CD14-positive monocyte (primary cell): Measurements from ENCODE around the gene ARRDC1. TPM values are rescaled to one million over a fixed set of nuclear protein-coding genes. Genes with fewer than 3 reads are reported as not detected.
A peak's percentile ranks its signal among the peaks of the same experiment; 100 is the strongest.

Source experiments
- DNase-seq, 3 donors: peaks; one replicate each; pipeline ENCODE4 v3.0.0-alpha.2; 2011 to 2022
- H2AFZ ChIP-seq: 2 replicates; pipeline ENCODE4 v1.6.0; 2012; ENCODE audit warnings: mild to moderate bottlenecking, low read depth, low read length, inconsistent platforms; ENCODE audit not compliant: insufficient read depth, poor library complexity, severe bottlenecking
- H3K27ac ChIP-seq, 2 donors: 1 replicate in 1 of 2; 2 replicates in 1 of 2; pipeline ENCODE4 v1.5.1; 2012 to 2013; ENCODE audit warnings: low read length in 2 of 2, control low read depth in 1 of 2, inconsistent platforms in 1 of 2, low read depth in 1 of 2, mild to moderate bottlenecking in 1 of 2
- H3K27me3 ChIP-seq, 2 donors: one replicate each; pipeline versions ENCODE4 v1.6.0 to v1.6.1; 2011 to 2013; ENCODE audit warnings: low read length in 2 of 2; ENCODE audit not compliant: control insufficient read depth in 2 of 2, insufficient read depth in 2 of 2
- H3K36me3 ChIP-seq, 2 donors: replicated peaks in 1 of 2; 1 replicate in 1 of 2; 2 replicates in 1 of 2; pipeline versions ENCODE4 v1.5.1 to v1.6.1; 2012 to 2013; ENCODE audit warnings: low read length in 2 of 2, control low read depth in 1 of 2, inconsistent platforms in 1 of 2, mild to moderate bottlenecking in 1 of 2; ENCODE audit not compliant: insufficient read depth in 2 of 2, control insufficient read depth in 1 of 2
- H3K4me1 ChIP-seq, 2 donors: 1 replicate in 1 of 2; 2 replicates in 1 of 2; pipeline versions ENCODE4 v1.5.1 to v1.6.1; 2012 to 2013; ENCODE audit warnings: low read length in 2 of 2, control low read depth in 1 of 2, inconsistent platforms in 1 of 2, mild to moderate bottlenecking in 1 of 2, moderate library complexity in 1 of 2; ENCODE audit not compliant: insufficient read depth in 2 of 2, control insufficient read depth in 1 of 2
- H3K4me2 ChIP-seq: replicated peaks from 2 replicates; pipeline ENCODE3; 2012; ENCODE audit warnings: low read length, moderate library complexity, mild to moderate bottlenecking; ENCODE audit not compliant: poor library complexity, severe bottlenecking; ENCODE audit errors: extremely low read depth
- H3K4me3 ChIP-seq, 3 experiments: fragments of 200-600 bp in 1 of 3; sonication (generic) in 1 of 3; replicated peaks in 1 of 3; 1 replicate in 2 of 3; 2 replicates in 1 of 3; pipeline ENCODE4 v1.5.1; 2011 to 2013; ENCODE audit warnings: low read length in 3 of 3, mild to moderate bottlenecking in 3 of 3, control low read depth in 2 of 3, low read depth in 2 of 3, inconsistent platforms in 1 of 3, moderate library complexity in 1 of 3
- H3K79me2 ChIP-seq: 2 replicates; pipeline ENCODE4 v1.6.0; 2012; ENCODE audit warnings: mild to moderate bottlenecking, control low read depth, inconsistent platforms, low read length, moderate library complexity; ENCODE audit not compliant: insufficient read depth
- H3K9ac ChIP-seq: 2 replicates; pipeline ENCODE4 v1.6.0; 2017; ENCODE audit warnings: low read length, mild to moderate bottlenecking; ENCODE audit not compliant: insufficient read depth, poor library complexity, severe bottlenecking
- H3K9me3 ChIP-seq, 2 donors: replicated peaks in 1 of 2; 1 replicate in 1 of 2; 2 replicates in 1 of 2; pipeline versions ENCODE4 v1.5.1 to v1.6.1; 2012 to 2013; ENCODE audit warnings: low read length in 2 of 2, control low read depth in 1 of 2; ENCODE audit not compliant: control insufficient read depth in 1 of 2, insufficient read depth in 1 of 2
- H4K20me1 ChIP-seq: 2 replicates; pipeline ENCODE4 v1.6.0; 2012; ENCODE audit warnings: mild to moderate bottlenecking, low read length, control low read depth, moderate library complexity; ENCODE audit not compliant: insufficient read depth
- H3K27ac Mint-ChIP-seq, 7 donors: one replicate each; pipeline ENCODE4 v1.8.0; 2020; ENCODE audit warnings: mild to moderate bottlenecking in 7 of 7, mixed read lengths in 7 of 7, moderate library complexity in 6 of 7, inconsistent platforms in 2 of 7
- H3K27me3 Mint-ChIP-seq, 3 donors: one replicate each; pipeline ENCODE4 v1.8.0; 2021 to 2022; ENCODE audit warnings: low read depth in 3 of 3, mild to moderate bottlenecking in 3 of 3, mixed read lengths in 3 of 3, moderate library complexity in 3 of 3, inconsistent platforms in 1 of 3
- H3K36me3 Mint-ChIP-seq, 2 donors: one replicate each; pipeline ENCODE4 v1.8.0; 2020; ENCODE audit warnings: mixed read lengths in 2 of 2, inconsistent platforms in 1 of 2, mild to moderate bottlenecking in 1 of 2
- H3K4me1 Mint-ChIP-seq: one replicate; pipeline ENCODE4 v1.8.0; 2020; ENCODE audit warnings: mild to moderate bottlenecking, mixed read lengths
- H3K4me3 Mint-ChIP-seq, 2 donors: one replicate each; pipeline ENCODE4 v1.8.0; 2020; ENCODE audit warnings: mild to moderate bottlenecking in 2 of 2, mixed read lengths in 2 of 2, moderate library complexity in 1 of 2
- H3K9me3 Mint-ChIP-seq, 7 donors: one replicate each; pipeline ENCODE4 v1.8.0; 2020 to 2022; ENCODE audit warnings: mixed read lengths in 7 of 7, mild to moderate bottlenecking in 6 of 7, moderate library complexity in 6 of 7, inconsistent platforms in 2 of 7
- WGBS: methylation state at CpG from one replicate; pipeline ENCODE4 v1.1.5; 2013; ENCODE audit warnings: missing lambda C conversion rate; ENCODE audit not compliant: insufficient coverage; 5-methylcytosine and 5-hydroxymethylcytosine counted together
- intact Hi-C, 2 donors: fragments of 100-400 bp; cut with micrococcal nuclease; formaldehyde crosslinking; loops; one replicate each; pipeline versions ENCODE4 v1.15.0 to v1.15.1; 2023
- polyA plus RNA-seq, 3 donors: library from polyadenylated mRNA; depleted of rRNA in 1 of 3; unstranded in 2 of 3; stranded (reverse) in 1 of 3; fragments of 300-500 nt in 2 of 3; fragments of >200 nt in 1 of 3; fragmentation: Illumina TruSeq in 2 of 3; gene quantifications; 1 replicate in 2 of 3; 2 replicates in 1 of 3; pipeline ENCODE4 v1.2.3, GENCODE V29; 2012 to 2021
- TF ChIP-seq, protein P1 (sequence below): fragments of 200-600 bp; IDR thresholded peaks from one replicate; pipeline ENCODE4 v1.8.0; 2022; ENCODE audit warnings: antibody characterized with exemption, mild to moderate bottlenecking

ARRDC1 gene
- polyA plus RNA-seq, 3 donors: 83.2 to 454 (median 87.6) TPM

DNA sequence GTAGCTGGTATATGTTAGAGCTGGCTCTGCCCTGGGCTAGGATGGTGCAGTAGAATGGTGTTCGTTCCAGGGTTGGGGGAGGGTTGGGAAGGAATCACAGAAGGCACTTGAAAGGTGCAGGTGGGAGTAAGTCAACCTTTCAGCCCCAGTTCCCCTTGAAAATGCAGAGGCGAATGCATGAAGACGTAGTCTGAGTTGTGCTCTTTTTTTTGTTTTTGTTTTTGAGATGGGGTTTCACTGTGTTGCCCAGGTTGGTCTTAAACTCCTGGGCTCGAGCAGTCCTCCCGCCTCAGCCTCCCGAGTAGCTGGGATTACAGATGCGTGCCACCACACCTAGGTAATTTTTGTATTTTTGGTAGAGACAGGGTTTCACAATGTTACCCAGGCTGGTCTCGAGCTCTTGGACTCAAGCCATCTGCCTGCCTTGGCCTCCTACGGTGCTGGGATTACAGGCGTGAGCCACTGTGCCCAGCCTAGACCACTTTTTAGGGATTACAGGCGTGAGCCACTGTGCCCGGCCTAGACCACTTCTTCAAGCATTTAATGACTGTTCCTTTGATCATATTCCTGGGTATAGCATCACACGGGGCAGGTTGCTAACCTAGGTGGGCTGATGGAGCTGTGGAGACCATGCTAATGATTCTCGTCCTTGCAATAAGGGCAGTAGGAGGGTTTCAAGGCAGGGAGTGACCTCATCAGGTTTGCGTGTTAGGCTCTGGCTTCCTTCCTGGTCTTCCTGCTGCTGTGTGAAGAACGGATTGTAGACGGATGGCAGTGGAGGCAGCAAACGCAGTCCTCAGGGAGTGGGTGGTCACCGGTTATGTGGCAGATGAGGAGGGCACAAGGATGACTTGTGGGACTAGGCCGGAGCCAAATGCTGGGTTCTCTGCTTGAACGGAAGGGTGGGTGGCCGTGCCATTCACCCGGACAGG lies 27.0 kb downstream of the ARRDC1 start:
- H3K4me2 ChIP-seq: no peak overlapping the region
- TF ChIP-seq, protein P1, sequence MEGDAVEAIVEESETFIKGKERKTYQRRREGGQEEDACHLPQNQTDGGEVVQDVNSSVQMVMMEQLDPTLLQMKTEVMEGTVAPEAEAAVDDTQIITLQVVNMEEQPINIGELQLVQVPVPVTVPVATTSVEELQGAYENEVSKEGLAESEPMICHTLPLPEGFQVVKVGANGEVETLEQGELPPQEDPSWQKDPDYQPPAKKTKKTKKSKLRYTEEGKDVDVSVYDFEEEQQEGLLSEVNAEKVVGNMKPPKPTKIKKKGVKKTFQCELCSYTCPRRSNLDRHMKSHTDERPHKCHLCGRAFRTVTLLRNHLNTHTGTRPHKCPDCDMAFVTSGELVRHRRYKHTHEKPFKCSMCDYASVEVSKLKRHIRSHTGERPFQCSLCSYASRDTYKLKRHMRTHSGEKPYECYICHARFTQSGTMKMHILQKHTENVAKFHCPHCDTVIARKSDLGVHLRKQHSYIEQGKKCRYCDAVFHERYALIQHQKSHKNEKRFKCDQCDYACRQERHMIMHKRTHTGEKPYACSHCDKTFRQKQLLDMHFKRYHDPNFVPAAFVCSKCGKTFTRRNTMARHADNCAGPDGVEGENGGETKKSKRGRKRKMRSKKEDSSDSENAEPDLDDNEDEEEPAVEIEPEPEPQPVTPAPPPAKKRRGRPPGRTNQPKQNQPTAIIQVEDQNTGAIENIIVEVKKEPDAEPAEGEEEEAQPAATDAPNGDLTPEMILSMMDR: no peak
- DNase-seq: no peak
- peaks cover 95% of the 10 kb centered on the region for H3K79me2 ChIP-seq
- no peaks in the 10 kb centered on the region for H3K27me3 ChIP-seq
- peaks cover 48% of the 10 kb centered on the region for H3K4me1 Mint-ChIP-seq
- peaks cover 83% of the 10 kb centered on the region for H4K20me1 ChIP-seq
- H3K9me3 Mint-ChIP-seq: no peaks in the 10 kb centered on the region
- H3K27ac Mint-ChIP-seq: peak overlapping the region; percentile 48 to 87 (median 75)
- intact Hi-C loops: no loop called here
- 55% methylated on average over 21 of the region's 23 CpGs for WGBS
- no peak overlapping the region for H3K4me3 Mint-ChIP-seq
- peak overlapping the region in 1 of 2 donors; percentile 74 for H3K27ac ChIP-seq
- H3K36me3 Mint-ChIP-seq: peaks cover 10 to 14% of the 10 kb centered on the region in 2 donors
- H3K27me3 Mint-ChIP-seq: peaks cover 0 to 2% (median 0%) of the 10 kb centered on the region in 3 donors
- H2AFZ ChIP-seq: no peak overlapping the region
- H3K4me1 ChIP-seq: peaks cover 39 to 53% of the 10 kb centered on the region in 2 donors
- no peak overlapping the region for H3K9ac ChIP-seq
- H3K36me3 ChIP-seq: no peaks in the 10 kb centered on the region
- no peaks in the 10 kb centered on the region for H3K9me3 ChIP-seq
- H3K4me3 ChIP-seq: no peak overlapping the region

DNA sequence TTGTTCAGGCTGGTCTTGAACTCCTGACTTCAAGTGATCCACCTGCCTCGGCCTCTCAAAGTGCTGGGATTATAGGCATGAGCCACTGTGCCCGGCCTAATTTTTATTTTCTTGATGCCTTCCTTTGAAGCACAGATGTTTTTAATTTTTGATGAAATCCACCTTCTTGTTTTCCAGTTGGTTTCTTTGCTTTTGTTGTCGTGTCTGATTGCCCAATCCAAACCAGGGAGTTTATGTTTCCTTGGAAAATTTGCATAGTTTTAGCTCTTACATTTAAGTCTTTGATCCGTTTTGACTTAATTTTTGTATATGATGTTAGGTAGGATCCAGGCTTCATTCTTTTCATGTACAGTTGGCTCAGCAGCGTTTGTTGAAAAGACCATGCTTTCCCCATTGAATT lies 28.5 kb downstream of the ARRDC1 start:
- H3K36me3 Mint-ChIP-seq: peaks cover 10 to 23% of the 10 kb centered on the region in 2 donors
- Histone ChIP-seq H3K27me3 (no peaks in the 10 kb centered on the region), H4K20me1 (peaks cover 82% of the 10 kb centered on the region), H3K9ac (no peak overlapping the region), H3K4me2 (no peak overlapping the region), H2AFZ (no peak overlapping the region), H3K9me3 (no peaks in the 10 kb centered on the region), H3K4me3 (no peak overlapping the region), H3K4me1 (peaks cover 30 to 47% of the 10 kb centered on the region in 2 donors), H3K36me3 (no peaks in the 10 kb centered on the region), H3K27ac (peak overlapping the region in 1 of 2 donors; percentile 36), H3K79me2 (peaks cover 95% of the 10 kb centered on the region)
- H3K9me3 Mint-ChIP-seq: no peaks in the 10 kb centered on the region
- TF ChIP-seq, protein P1: no peak
- 90% methylated on average over 2 of the region's 5 CpGs for WGBS
- peak overlapping the region in 3 of 7 donors; percentile 30 to 54 (median 41) for H3K27ac Mint-ChIP-seq
- peaks cover 0 to 2% (median 0%) of the 10 kb centered on the region in 3 donors for H3K27me3 Mint-ChIP-seq
- no peak overlapping the region for H3K4me3 Mint-ChIP-seq
- intact Hi-C loops: no loop called here
- peaks cover 43% of the 10 kb centered on the region for H3K4me1 Mint-ChIP-seq
- DNase-seq: no peak
